C4-2B (cell line): ENCODE results near the gene CETP.
"Not testable (repeated sequence)": the region's sequence is repeated elsewhere in the genome, so short reads cannot be mapped to it uniquely, and the experiment has no call there.

Experiments used
- H3K27ac ChIP-seq: fragments of 450-650 bp; 2 replicates; pipeline ENCODE4 v1.5.1; 2017
- CTCF ChIP-seq: fragments of 450-650 bp; conservative IDR thresholded peaks from 2 replicates; pipeline ENCODE4 v1.5.1; 2017; ENCODE audit warnings: mild to moderate bottlenecking
- ZFX ChIP-seq: fragments of 450-650 bp; IDR thresholded peaks from 2 replicates; pipeline ENCODE4 v1.6.1; 2017

Gene CETP

GRCh38 chr16:57003439-57004386, 42.0 kb downstream of the CETP start:
- no peak for TF ChIP-seq CTCF
- TF ChIP-seq ZFX: no peak
- H3K27ac ChIP-seq: no peak overlapping the region

GRCh38 chr16:57004387-57005250, 42.9 kb downstream of the CETP start:
- no peak for TF ChIP-seq ZFX
- TF ChIP-seq CTCF: no peak
- no peak overlapping the region for H3K27ac ChIP-seq

GRCh38 chr16:57005597-57005996, 43.8 kb downstream of the CETP start:
- not testable (repeated sequence) for H3K27ac ChIP-seq

GRCh38 chr16:57007050-57007449, 45.3 kb downstream of the CETP start:
- no peak for TF ChIP-seq ZFX
- no peak for TF ChIP-seq CTCF
- H3K27ac ChIP-seq: no peak overlapping the region

- H3K27ac ChIP-seq: no peak overlapping the region
- TF ChIP-seq CTCF (no peak), ZFX (no peak)
Measured at GRCh38 chr16:57007530-57007929, 45.8 kb downstream of the CETP start.

GRCh38 chr16:57008440-57008839, 46.7 kb downstream of the CETP start:
- no peak for TF ChIP-seq CTCF
- no peak for TF ChIP-seq ZFX
- no peak overlapping the region for H3K27ac ChIP-seq

- TF ChIP-seq ZFX (no peak), CTCF (no peak)
- H3K27ac ChIP-seq: no peak overlapping the region
Measured at GRCh38 chr16:57009643-57010170, 48.0 kb downstream of the CETP start.
